ENCODE results near the gene CLMN. TPM values are rescaled to one million over a fixed set of nuclear protein-coding genes. Genes with fewer than 3 reads are reported as not detected.

Gene CLMN
- total and polyA plus RNA-seq, 2 of the 13 experiments (the other 11 are each of a cell fraction or from before 2014, with no cell fraction given), result 15.1 to 16.7 TPM

DNA sequence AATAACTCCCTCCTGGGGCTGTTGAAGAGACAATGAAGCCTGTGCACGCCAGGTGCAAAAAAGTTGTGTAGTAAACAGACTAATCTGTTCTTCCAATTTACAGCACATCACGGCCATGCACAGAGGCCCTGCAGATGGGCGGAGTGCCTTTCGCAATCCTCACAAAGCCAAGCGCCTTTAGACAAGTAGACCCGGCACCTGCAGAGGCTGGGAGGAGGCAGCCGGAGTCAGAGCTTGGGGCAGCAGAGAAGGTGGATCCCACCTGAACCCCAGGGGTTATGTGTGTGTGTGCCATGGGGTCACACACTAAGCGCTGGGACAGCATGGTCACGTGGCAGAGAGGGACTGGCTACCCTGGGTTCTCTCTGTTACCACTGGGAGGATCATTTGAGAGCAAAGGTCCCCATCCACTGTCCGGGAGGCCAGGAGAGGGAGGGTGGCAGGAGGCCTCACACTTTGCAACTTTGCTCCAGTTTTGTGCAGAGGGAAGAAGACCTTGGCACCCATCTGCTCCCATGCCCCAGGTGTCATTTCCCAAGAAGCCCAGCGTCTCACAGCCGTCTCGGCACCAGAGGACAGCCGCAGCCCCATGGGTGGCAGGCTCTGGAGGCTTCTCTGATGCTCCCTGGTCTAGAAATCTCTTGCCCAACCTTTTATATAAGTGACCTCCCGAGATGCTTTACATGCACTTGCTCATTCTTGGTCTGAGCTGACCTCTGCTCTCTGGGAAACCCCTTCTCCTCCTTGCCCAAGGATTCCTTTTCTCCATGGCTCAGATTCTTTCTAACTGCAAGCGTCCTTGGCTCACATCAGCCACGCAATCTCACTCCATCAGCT, 82.4 kb downstream of the CLMN start (continued):
- TF ChIP-seq, protein P1, sequence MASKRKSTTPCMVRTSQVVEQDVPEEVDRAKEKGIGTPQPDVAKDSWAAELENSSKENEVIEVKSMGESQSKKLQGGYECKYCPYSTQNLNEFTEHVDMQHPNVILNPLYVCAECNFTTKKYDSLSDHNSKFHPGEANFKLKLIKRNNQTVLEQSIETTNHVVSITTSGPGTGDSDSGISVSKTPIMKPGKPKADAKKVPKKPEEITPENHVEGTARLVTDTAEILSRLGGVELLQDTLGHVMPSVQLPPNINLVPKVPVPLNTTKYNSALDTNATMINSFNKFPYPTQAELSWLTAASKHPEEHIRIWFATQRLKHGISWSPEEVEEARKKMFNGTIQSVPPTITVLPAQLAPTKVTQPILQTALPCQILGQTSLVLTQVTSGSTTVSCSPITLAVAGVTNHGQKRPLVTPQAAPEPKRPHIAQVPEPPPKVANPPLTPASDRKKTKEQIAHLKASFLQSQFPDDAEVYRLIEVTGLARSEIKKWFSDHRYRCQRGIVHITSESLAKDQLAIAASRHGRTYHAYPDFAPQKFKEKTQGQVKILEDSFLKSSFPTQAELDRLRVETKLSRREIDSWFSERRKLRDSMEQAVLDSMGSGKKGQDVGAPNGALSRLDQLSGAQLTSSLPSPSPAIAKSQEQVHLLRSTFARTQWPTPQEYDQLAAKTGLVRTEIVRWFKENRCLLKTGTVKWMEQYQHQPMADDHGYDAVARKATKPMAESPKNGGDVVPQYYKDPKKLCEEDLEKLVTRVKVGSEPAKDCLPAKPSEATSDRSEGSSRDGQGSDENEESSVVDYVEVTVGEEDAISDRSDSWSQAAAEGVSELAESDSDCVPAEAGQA (IDR thresholded peaks at IDR 0.05; ENCODE audit: low read depth), result no peak
- TF ChIP-seq, protein P1 (CRISPR knock-in tag; IDR thresholded peaks at IDR 0.05; ENCODE audit: borderline replicate concordance), result no peak
- no peak for TF ChIP-seq MXI1 (IDR thresholded peaks at IDR 0.05; ENCODE audit: borderline replicate concordance, low read depth, low read length)
- TF ChIP-seq ZNF260 (CRISPR knock-in tag; IDR thresholded peaks at IDR 0.05; ENCODE audit: borderline replicate concordance, low read depth), result no peak
- no peak for TF ChIP-seq GTF2F1 (IDR thresholded peaks at IDR 0.05; ENCODE audit: low read length)
- TF ChIP-seq, protein P2, sequence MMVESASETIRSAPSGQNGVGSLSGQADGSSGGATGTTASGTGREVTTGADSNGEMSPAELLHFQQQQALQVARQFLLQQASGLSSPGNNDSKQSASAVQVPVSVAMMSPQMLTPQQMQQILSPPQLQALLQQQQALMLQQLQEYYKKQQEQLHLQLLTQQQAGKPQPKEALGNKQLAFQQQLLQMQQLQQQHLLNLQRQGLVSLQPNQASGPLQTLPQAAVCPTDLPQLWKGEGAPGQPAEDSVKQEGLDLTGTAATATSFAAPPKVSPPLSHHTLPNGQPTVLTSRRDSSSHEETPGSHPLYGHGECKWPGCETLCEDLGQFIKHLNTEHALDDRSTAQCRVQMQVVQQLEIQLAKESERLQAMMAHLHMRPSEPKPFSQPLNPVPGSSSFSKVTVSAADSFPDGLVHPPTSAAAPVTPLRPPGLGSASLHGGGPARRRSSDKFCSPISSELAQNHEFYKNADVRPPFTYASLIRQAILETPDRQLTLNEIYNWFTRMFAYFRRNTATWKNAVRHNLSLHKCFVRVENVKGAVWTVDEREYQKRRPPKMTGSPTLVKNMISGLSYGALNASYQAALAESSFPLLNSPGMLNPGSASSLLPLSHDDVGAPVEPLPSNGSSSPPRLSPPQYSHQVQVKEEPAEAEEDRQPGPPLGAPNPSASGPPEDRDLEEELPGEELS (CRISPR knock-in tag; IDR thresholded peaks at IDR 0.05), result peak; percentile 23; the same call in 1 of the 2 replicates
- TF ChIP-seq PITX1 (CRISPR knock-in tag; IDR thresholded peaks at IDR 0.05), result peak; percentile 63; the same call in 1 of the 2 replicates
- TF ChIP-seq, protein P3, sequence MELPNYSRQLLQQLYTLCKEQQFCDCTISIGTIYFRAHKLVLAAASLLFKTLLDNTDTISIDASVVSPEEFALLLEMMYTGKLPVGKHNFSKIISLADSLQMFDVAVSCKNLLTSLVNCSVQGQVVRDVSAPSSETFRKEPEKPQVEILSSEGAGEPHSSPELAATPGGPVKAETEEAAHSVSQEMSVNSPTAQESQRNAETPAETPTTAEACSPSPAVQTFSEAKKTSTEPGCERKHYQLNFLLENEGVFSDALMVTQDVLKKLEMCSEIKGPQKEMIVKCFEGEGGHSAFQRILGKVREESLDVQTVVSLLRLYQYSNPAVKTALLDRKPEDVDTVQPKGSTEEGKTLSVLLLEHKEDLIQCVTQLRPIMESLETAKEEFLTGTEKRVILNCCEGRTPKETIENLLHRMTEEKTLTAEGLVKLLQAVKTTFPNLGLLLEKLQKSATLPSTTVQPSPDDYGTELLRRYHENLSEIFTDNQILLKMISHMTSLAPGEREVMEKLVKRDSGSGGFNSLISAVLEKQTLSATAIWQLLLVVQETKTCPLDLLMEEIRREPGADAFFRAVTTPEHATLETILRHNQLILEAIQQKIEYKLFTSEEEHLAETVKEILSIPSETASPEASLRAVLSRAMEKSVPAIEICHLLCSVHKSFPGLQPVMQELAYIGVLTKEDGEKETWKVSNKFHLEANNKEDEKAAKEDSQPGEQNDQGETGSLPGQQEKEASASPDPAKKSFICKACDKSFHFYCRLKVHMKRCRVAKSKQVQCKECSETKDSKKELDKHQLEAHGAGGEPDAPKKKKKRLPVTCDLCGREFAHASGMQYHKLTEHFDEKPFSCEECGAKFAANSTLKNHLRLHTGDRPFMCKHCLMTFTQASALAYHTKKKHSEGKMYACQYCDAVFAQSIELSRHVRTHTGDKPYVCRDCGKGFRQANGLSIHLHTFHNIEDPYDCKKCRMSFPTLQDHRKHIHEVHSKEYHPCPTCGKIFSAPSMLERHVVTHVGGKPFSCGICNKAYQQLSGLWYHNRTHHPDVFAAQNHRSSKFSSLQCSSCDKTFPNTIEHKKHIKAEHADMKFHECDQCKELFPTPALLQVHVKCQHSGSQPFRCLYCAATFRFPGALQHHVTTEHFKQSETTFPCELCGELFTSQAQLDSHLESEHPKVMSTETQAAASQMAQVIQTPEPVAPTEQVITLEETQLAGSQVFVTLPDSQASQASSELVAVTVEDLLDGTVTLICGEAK (IDR thresholded peaks at IDR 0.05), result no peak
- TF ChIP-seq, protein P3 (CRISPR knock-in tag; IDR thresholded peaks at IDR 0.05), result no peak
- 0 out of 2 replicates have a peak, but pooled peaks have one; percentile 44 for TF ChIP-seq ZNF263 (CRISPR knock-in tag; IDR thresholded peaks at IDR 0.05)
- TF ChIP-seq ZNF274 (CRISPR knock-in tag; IDR thresholded peaks at IDR 0.05), result 0 out of 2 replicates have a peak, but pooled peaks have one; percentile 40

Measured in HepG2 (cell line).